ENCODE measurements around the gene GCH1.

Gene GCH1

GRCh38 chr14:54891471-54892245 is 11.0 kb downstream of the GCH1 start:
- no peaks in the 10 kb centered on the region for H3K27me3 ChIP-seq (ENCODE audit: insufficient read depth, poor library complexity, severe bottlenecking)

GRCh38 chr14:54890788-54891187 is 11.8 kb downstream of the GCH1 start:
- DNase-seq (ENCODE audit: low read depth in 1 of 2, low spot score in 1 of 2): no peak
- no peak overlapping the region for H3K27ac ChIP-seq (replicated peaks)
- no peaks in the 10 kb centered on the region for H3K27me3 ChIP-seq (ENCODE audit: insufficient read depth, poor library complexity, severe bottlenecking)
- no peak for TF ChIP-seq POLR2AphosphoS5 (IDR thresholded peaks at IDR 0.05; ENCODE audit: low read depth)
- TF ChIP-seq REST (IDR thresholded peaks at IDR 0.05; ENCODE audit: insufficient replicate concordance, low read depth): no peak
- no peak for TF ChIP-seq GABPA (IDR thresholded peaks at IDR 0.05; ENCODE audit: low read depth)
- no peak for TF ChIP-seq SPI1 (IDR thresholded peaks at IDR 0.05; ENCODE audit: borderline replicate concordance, low read depth)
- no peak for TF ChIP-seq CTCF (IDR thresholded peaks at IDR 0.05; ENCODE audit: insufficient read depth, low read length)
- H3K4me3 ChIP-seq (replicated peaks; ENCODE audit: insufficient read depth, low read length): no peak overlapping the region

More at GRCh38 chr14:54891471-54892245, 11.0 kb downstream of the GCH1 start:
- no peak overlapping the region for H3K27ac ChIP-seq (replicated peaks)
- no peak for DNase-seq (ENCODE audit: low read depth in 1 of 2, low spot score in 1 of 2)
- no peak for TF ChIP-seq REST (IDR thresholded peaks at IDR 0.05; ENCODE audit: insufficient replicate concordance, low read depth)
- no peak for TF ChIP-seq CTCF (IDR thresholded peaks at IDR 0.05; ENCODE audit: insufficient read depth, low read length)
- no peak overlapping the region for H3K4me3 ChIP-seq (replicated peaks; ENCODE audit: insufficient read depth, low read length)

- Histone ChIP-seq H3K4me3 (replicated peaks; ENCODE audit: insufficient read depth, low read length) (no peak overlapping the region), H3K27me3 (ENCODE audit: insufficient read depth, poor library complexity, severe bottlenecking) (no peaks in the 10 kb centered on the region), H3K27ac (replicated peaks) (no peak overlapping the region)
- DNase-seq (ENCODE audit: low read depth in 1 of 2, low spot score in 1 of 2): no peak
- TF ChIP-seq REST (IDR thresholded peaks at IDR 0.05; ENCODE audit: insufficient replicate concordance, low read depth) (no peak), POLR2AphosphoS5 (IDR thresholded peaks at IDR 0.05; ENCODE audit: low read depth) (no peak), CTCF (IDR thresholded peaks at IDR 0.05; ENCODE audit: insufficient read depth, low read length) (no peak), GABPA (IDR thresholded peaks at IDR 0.05; ENCODE audit: low read depth) (no peak), SPI1 (IDR thresholded peaks at IDR 0.05; ENCODE audit: borderline replicate concordance, low read depth) (no peak)
Observed at GRCh38 chr14:54889919-54890318, 12.7 kb downstream of the GCH1 start.

All from HL-60 (cell line).